ENCODE results near the gene DMRTC2. TPM values are rescaled to one million over a fixed set of nuclear protein-coding genes. Genes with fewer than 3 reads are reported as not detected.

The DMRTC2 gene
- total RNA-seq, 1 experiment from 2014 or later = not detected

- DNase-seq (ENCODE audit: low spot score) = no peak
- no peak overlapping the region for H3K4me3 Mint-ChIP-seq
- H3K27ac Mint-ChIP-seq = no peak overlapping the region
- POLR2A ChIA-PET = no interaction called here
- no peak for ATAC-seq
- H3K36me3 Mint-ChIP-seq = no peaks in the 10 kb centered on the region
- H3K9me3 Mint-ChIP-seq = peaks cover 11% of the 10 kb centered on the region
- CTCF ChIA-PET = interaction anchor here (0.8 to 1.1 kb wide), 2 partner anchors 14 to 50 kb away, joined by 3 read pairs; no protein-coding TSS in a partner anchor
- TF ChIP-seq ZBTB43 (CRISPR knock-in tag; IDR thresholded peaks at IDR 0.05) (0 out of 2 replicates have a peak, but pooled peaks have one; percentile 3), ZNF532 (CRISPR knock-in tag; IDR thresholded peaks at IDR 0.05; ENCODE audit: borderline replicate concordance) (no peak)
- peaks cover 46% of the 10 kb centered on the region for H3K27me3 Mint-ChIP-seq (ENCODE audit: low read depth)
- no peaks in the 10 kb centered on the region for H3K4me1 Mint-ChIP-seq
Observed at GRCh38 chr19:41845051-41845590, 279 bp downstream of the DMRTC2 start.

- POLR2A ChIA-PET = no interaction called here
- ATAC-seq (no peak), DNase-seq (ENCODE audit: low spot score) (no peak)
- H3K9me3 Mint-ChIP-seq = peaks cover 11% of the 10 kb centered on the region
- no peak overlapping the region for H3K4me3 Mint-ChIP-seq
- H3K27me3 Mint-ChIP-seq (ENCODE audit: low read depth) = peaks cover 46% of the 10 kb centered on the region
- no peak overlapping the region for H3K27ac Mint-ChIP-seq
- peaks cover 10% of the 10 kb centered on the region for H3K4me1 Mint-ChIP-seq
- CTCF ChIA-PET = interaction anchor here (1.2 to 5.3 kb wide), 2 partner anchors 11 kb away, joined by 3 to 31 read pairs; no protein-coding TSS in a partner anchor
- H3K36me3 Mint-ChIP-seq = no peaks in the 10 kb centered on the region
- TF ChIP-seq ESRRA (CRISPR knock-in tag; IDR thresholded peaks at IDR 0.05; ENCODE audit: borderline replicate concordance) (no peak), TEAD4 (CRISPR knock-in tag; IDR thresholded peaks at IDR 0.05) (no peak), ERG (CRISPR knock-in tag; IDR thresholded peaks at IDR 0.05) (no peak), MAX (CRISPR knock-in tag; IDR thresholded peaks at IDR 0.05) (no peak), ZNF232 (CRISPR knock-in tag; IDR thresholded peaks at IDR 0.05) (no peak), E2F4 (CRISPR knock-in tag; IDR thresholded peaks at IDR 0.05; ENCODE audit: borderline replicate concordance, low read depth) (no peak), JAZF1 (CRISPR knock-in tag; IDR thresholded peaks at IDR 0.05) (no peak), CREB1 (CRISPR knock-in tag; IDR thresholded peaks at IDR 0.05) (no peak), NFE2L1 (CRISPR knock-in tag; IDR thresholded peaks at IDR 0.05) (no peak), ZNF219 (CRISPR knock-in tag; IDR thresholded peaks at IDR 0.05; ENCODE audit: borderline replicate concordance) (no peak), GTF2I (CRISPR knock-in tag; conservative IDR thresholded peaks at IDR 0.05) (no peak), HMGA2 (CRISPR knock-in tag; IDR thresholded peaks at IDR 0.05) (no peak), FOXK1 (CRISPR knock-in tag; IDR thresholded peaks at IDR 0.05) (no peak), NFATC4 (CRISPR knock-in tag; IDR thresholded peaks at IDR 0.05) (no peak), FOXP4 (CRISPR knock-in tag; IDR thresholded peaks at IDR 0.05) (no peak), TP53 (CRISPR knock-in tag; IDR thresholded peaks at IDR 0.05) (no peak), ZBTB21 (CRISPR knock-in tag; IDR thresholded peaks at IDR 0.05; ENCODE audit: borderline replicate concordance) (no peak)
Observed at GRCh38 chr19:41847351-41848105, 2.7 kb downstream of the DMRTC2 start.
